GM12878 (cell line): ENCODE measurements around the gene BCAP31. TPM values are rescaled to one million over a fixed set of nuclear protein-coding genes. Genes with fewer than 3 reads are reported as not detected.

Experiments used
- ATAC-seq: fragments of 200-7000 bp; cut with Tn5 transposase; 3 replicates; pipeline ENCODE4 v1.9.1; 2020; ENCODE audit warnings: mild to moderate bottlenecking, moderate library complexity
- BruUV-seq: library from RNA; stranded (reverse); fragments of 400-500 nt; replicated peaks from 2 replicates; lab custom pipeline; 2021; lab: Mats Ljungman, UMichigan
- CTCF ChIA-PET: fragments of 300-600 bp; sonication (Branson Sonifier 250); formaldehyde crosslinking; extraction: SDS; loops from one replicate; lab custom pipeline; 2021; ENCODE audit warnings: inconsistent platforms; lab: Yijun Ruan, JAX
- POLR2A ChIA-PET: fragments of 350-600 bp; formaldehyde crosslinking; extraction: SDS; loops from one replicate; lab custom pipeline; 2021; ENCODE audit warnings: inconsistent platforms; lab: Charles Lee
- RAD21 ChIA-PET: fragments of 300-600 bp; sonication (Branson Sonifier 250); formaldehyde crosslinking; loops from one replicate; lab custom pipeline; 2023; ENCODE audit warnings: antibody characterized with exemption; ENCODE audit not compliant: unreplicated experiment; lab: Charles Lee
- SMC1A ChIA-PET: fragments of 300-600 bp; sonication (Branson Sonifier 250); formaldehyde crosslinking; loops from one replicate; lab custom pipeline; 2023; ENCODE audit not compliant: unreplicated experiment, uncharacterized antibody; lab: Charles Lee
- DNase-seq: peaks from one replicate; pipeline ENCODE4 v3.0.0-alpha.2; 2011; ENCODE audit warnings: low read depth, low spot score
- FAIRE-seq: peaks from 3 replicates; lab custom pipeline; 2011; peaks lifted over from hg19 to GRCh38; lab: Jason Lieb, UNC
- H2AFZ ChIP-seq: 2 replicates; pipeline ENCODE4 v1.6.0; 2011; ENCODE audit warnings: low read depth, low read length, control low read depth; ENCODE audit not compliant: control insufficient read depth
- H3K27ac ChIP-seq: 2 replicates; pipeline ENCODE4 v1.5.1; 2011; ENCODE audit warnings: control low read depth; ENCODE audit not compliant: control insufficient read depth, insufficient read depth
- H3K27me3 ChIP-seq, 2 experiments: replicated peaks in 1 of 2; 2 replicates each; pipeline versions ENCODE4 v1.6.0 to v1.6.1; 2011; ENCODE audit warnings: low read length in 1 of 2; ENCODE audit not compliant: control insufficient read depth in 2 of 2, insufficient read depth in 2 of 2
- H3K36me3 ChIP-seq, 2 experiments: 2 replicates each; pipeline ENCODE4 v1.5.1; 2011; ENCODE audit warnings: low read length in 1 of 2; ENCODE audit not compliant: control insufficient read depth in 2 of 2, insufficient read depth in 2 of 2
- H3K4me1 ChIP-seq: 2 replicates; pipeline ENCODE4 v1.6.1; 2011; ENCODE audit warnings: mild to moderate bottlenecking, low read length, moderate library complexity, mixed read lengths; ENCODE audit not compliant: control insufficient read depth, insufficient read depth
- H3K4me2 ChIP-seq: 2 replicates; pipeline ENCODE4 v1.6.0; 2011; ENCODE audit warnings: control low read depth; ENCODE audit not compliant: control insufficient read depth, insufficient read depth
- H3K4me3 ChIP-seq: fragments of 200-600 bp; sonication (generic); 2 replicates; pipeline ENCODE4 v1.5.1; 2016
- H3K79me2 ChIP-seq: 2 replicates; pipeline ENCODE4 v1.6.0; 2011; ENCODE audit warnings: low read length; ENCODE audit not compliant: control insufficient read depth, insufficient read depth
- H3K9ac ChIP-seq: 2 replicates; pipeline ENCODE4 v1.8.0; 2011; ENCODE audit warnings: low read length, control low read depth, mixed read lengths; ENCODE audit not compliant: control insufficient read depth, insufficient read depth
- H3K9me3 ChIP-seq: replicated peaks from 3 replicates; pipeline ENCODE4 v1.5.1; 2011; ENCODE audit warnings: mild to moderate bottlenecking, low read length; ENCODE audit not compliant: control insufficient read depth, insufficient read depth
- H4K20me1 ChIP-seq: 2 replicates; pipeline ENCODE4 v1.6.0; 2011; ENCODE audit not compliant: control insufficient read depth, insufficient read depth
- CBX3 ChIP-seq: fragments of 200-600 bp; sonication (generic); IDR thresholded peaks from 2 replicates; pipeline ENCODE4 v1.6.1; 2016; ENCODE audit warnings: low read depth, borderline replicate concordance
- CHD4 ChIP-seq: fragments of 200-600 bp; sonication (generic); IDR thresholded peaks from 2 replicates; pipeline ENCODE4 v1.6.1; 2016; ENCODE audit warnings: mild to moderate bottlenecking
- CREM ChIP-seq: IDR thresholded peaks from 2 replicates; pipeline ENCODE4 v1.6.1; 2014; ENCODE audit warnings: antibody characterized with exemption, low read depth
- DPF2 ChIP-seq: fragments of 450-650 bp; IDR thresholded peaks from 2 replicates; pipeline ENCODE4 v1.6.1; 2017; ENCODE audit warnings: mild to moderate bottlenecking
- EP300 ChIP-seq, 2 experiments: fragments of 150-350 bp in 1 of 2; IDR thresholded peaks; 2 replicates each; pipeline ENCODE4 v1.6.1; 2011 to 2012; ENCODE audit warnings: low read depth in 2 of 2, low read length in 2 of 2, borderline replicate concordance in 1 of 2, improper control_type of control experiment in 1 of 2, inconsistent platforms in 1 of 2; ENCODE audit not compliant: control insufficient read depth in 1 of 2
- FOXK2 ChIP-seq: fragments of 450-650 bp; IDR thresholded peaks from 2 replicates; pipeline ENCODE4 v1.6.1; 2017; ENCODE audit warnings: mild to moderate bottlenecking, moderate library complexity
- FOXM1 ChIP-seq: IDR thresholded peaks from 2 replicates; pipeline ENCODE4 v1.6.1; 2012; ENCODE audit warnings: low read depth, mild to moderate bottlenecking, inconsistent platforms, low read length, moderate library complexity
- HDAC2 ChIP-seq: fragments of 200-600 bp; sonication (generic); IDR thresholded peaks from 2 replicates; pipeline ENCODE4 v1.6.1; 2017
- IKZF1 ChIP-seq: fragments of 450-650 bp; conservative IDR thresholded peaks from 2 replicates; pipeline ENCODE4 v1.6.1; 2017; ENCODE audit warnings: antibody characterized with exemption, mild to moderate bottlenecking
- MTA2 ChIP-seq: fragments of 450-650 bp; IDR thresholded peaks from 2 replicates; pipeline ENCODE4 v1.6.1; 2016; ENCODE audit warnings: low read depth, mild to moderate bottlenecking, moderate library complexity
- MTA3 ChIP-seq: IDR thresholded peaks from 2 replicates; pipeline ENCODE4 v1.6.1; 2012; ENCODE audit warnings: low read length, inconsistent platforms, borderline replicate concordance
- MYC ChIP-seq: IDR thresholded peaks from 2 replicates; pipeline ENCODE4 v1.6.1; 2011; ENCODE audit warnings: mild to moderate bottlenecking, low read length, moderate library complexity, inconsistent platforms; ENCODE audit not compliant: insufficient read depth, insufficient replicate concordance, insufficient read length, severe bottlenecking
- NRF1 ChIP-seq: conservative IDR thresholded peaks from 2 replicates; pipeline ENCODE4 v1.6.1; 2011; ENCODE audit warnings: mild to moderate bottlenecking, low read depth, low read length, improper control_type of control experiment
- RAD21 ChIP-seq: IDR thresholded peaks from 2 replicates; pipeline ENCODE4 v1.6.1; 2011; ENCODE audit warnings: mild to moderate bottlenecking, low read depth, low read length, moderate library complexity; ENCODE audit not compliant: insufficient read depth
- SP1 ChIP-seq: IDR thresholded peaks from one replicate; pipeline ENCODE4 v1.6.1; 2011; ENCODE audit warnings: low read depth, low read length
- STAT3 ChIP-seq: IDR thresholded peaks from 2 replicates; pipeline ENCODE4 v1.6.1; 2011; ENCODE audit warnings: low read depth, low read length, improper control_type of control experiment
- YY1 ChIP-seq: IDR thresholded peaks from 2 replicates; pipeline ENCODE4 v1.6.1; 2011; ENCODE audit warnings: low read depth, mild to moderate bottlenecking, low read length
- ZBTB11 ChIP-seq: fragments of 450-650 bp; formaldehyde crosslinking; IDR thresholded peaks from 2 replicates; pipeline ENCODE4 v1.5.0; 2022; ENCODE audit warnings: mild to moderate bottlenecking, missing genetic modification characterization
- ZBTB33 ChIP-seq: fragments of 450-650 bp; IDR thresholded peaks from 2 replicates; pipeline ENCODE4 v1.6.1; 2017; ENCODE audit warnings: mild to moderate bottlenecking
- WGBS: methylation state at CpG from one replicate; pipeline ENCODE4 v1.1.6; 2016; ENCODE audit warnings: low lambda C conversion rate; ENCODE audit not compliant: insufficient replicate concordance, insufficient coverage; ENCODE audit errors: missing lambda C conversion rate; 5-methylcytosine and 5-hydroxymethylcytosine counted together
- in situ Hi-C: fragments of 300-500 bp; cut with MboI; formaldehyde crosslinking; loops from 9 replicates; pipeline ENCODE4 v1.14.3; 2018; ENCODE audit warnings: mixed read lengths
- intact Hi-C: fragments of 100-400 bp; cut with micrococcal nuclease; formaldehyde crosslinking; loops from one replicate; pipeline ENCODE4 v1.14.2; 2022; ENCODE audit not compliant: unreplicated experiment
- polyA plus RNA-seq, 11 experiments: library from polyadenylated mRNA; depleted of rRNA in 4 of 11; unstranded in 6 of 11; stranded (reverse) in 5 of 11; fragments of >200 nt; fragmentation: Nextera tagmentation in 4 of 11; fragmentation: Illumina TruSeq in 1 of 11; extraction: Ambion mirVana in 4 of 11; extraction: Trizol in 1 of 11; gene quantifications; 1 replicate in 1 of 11; 2 replicates in 10 of 11; pipeline versions ENCODE4 v1.2.1 to v1.2.3, GENCODE V29; 2011 to 2016; ENCODE audit warnings: inconsistent platforms in 2 of 11, missing spikeins in 2 of 11, low read depth in 1 of 11
- total RNA-seq, 4 experiments: library from RNA; depleted of rRNA in 3 of 4; stranded (reverse); fragments of >200 nt in 3 of 4; fragmentation: Illumina TruSeq in 1 of 4; extraction: Trizol in 1 of 4; gene quantifications; 2 replicates each; pipeline versions ENCODE4 v1.2.1 to v1.2.3, GENCODE V29; 2013 to 2021

The BCAP31 gene
- total and polyA plus RNA-seq, 10 of the 15 experiments (the other 5 are each of a cell fraction or from before 2014, with no cell fraction given): 63.1 to 246 (median 95.6) TPM

DNA sequence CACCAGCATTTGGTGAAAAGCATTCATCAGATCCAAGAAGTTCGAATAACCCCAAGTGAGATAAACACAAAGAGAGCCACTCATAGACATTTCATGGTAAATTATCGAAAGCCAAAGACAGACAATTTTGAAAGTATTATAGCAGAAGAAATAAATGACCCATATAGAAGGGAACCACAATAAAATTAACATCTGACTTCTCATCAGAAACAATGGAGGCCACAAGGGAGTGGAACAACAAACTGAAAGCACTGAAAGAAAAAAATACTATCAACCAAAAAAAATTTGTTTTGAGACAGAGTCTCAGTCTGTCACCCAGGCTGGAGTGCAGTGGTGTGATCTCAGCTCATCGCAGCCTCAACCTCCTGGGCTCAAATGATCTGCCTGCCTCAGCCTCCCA lies 64.9 kb downstream of the BCAP31 start (continued):
- TF ChIP-seq STAT3 (no peak), IKZF1 (no peak), CHD4 (no peak), ZBTB11 (CRISPR knock-in tag) (no peak)

DNA sequence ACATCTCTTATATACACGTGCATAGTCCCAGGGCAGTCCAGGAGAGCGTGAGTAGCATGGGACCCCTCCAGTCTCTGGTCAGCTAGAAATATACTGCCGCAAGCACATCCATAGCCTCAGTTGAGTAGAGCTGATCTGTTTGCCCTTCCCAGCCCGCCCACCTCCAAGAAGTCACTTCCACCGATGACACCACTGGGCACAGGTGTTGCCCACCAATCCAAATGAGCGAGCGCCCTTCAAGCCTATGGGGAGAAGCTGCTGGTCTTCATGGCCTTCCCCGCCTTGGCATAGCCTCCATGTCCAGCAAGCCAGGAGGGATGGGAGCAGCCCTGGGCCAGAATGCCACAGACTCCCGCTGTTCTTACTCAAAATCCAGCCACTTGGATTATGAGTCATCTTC lies 67.0 kb downstream of the BCAP31 start:
- POLR2A ChIA-PET: no interaction called here
- Histone ChIP-seq H3K4me1 (no peaks in the 10 kb centered on the region), H2AFZ (no peak overlapping the region), H3K4me3 (no peak overlapping the region), H3K9me3 (no peaks in the 10 kb centered on the region; the same call in 2 of the 3 replicates), H3K27ac (no peak overlapping the region), H3K36me3 (no peaks in the 10 kb centered on the region), H3K9ac (no peak overlapping the region), H3K27me3 (no peaks in the 10 kb centered on the region), H3K4me2 (no peak overlapping the region), H3K79me2 (no peaks in the 10 kb centered on the region), H4K20me1 (no peaks in the 10 kb centered on the region)
- in situ Hi-C loops: loop anchor here (5.0 to 10.0 kb wide), 2 partner anchors 105 to 122 kb away; no protein-coding TSS in a partner anchor
- BruUV-seq: no TSS peak
- FAIRE-seq: no peak
- CTCF ChIA-PET: interaction anchor here (1.3 to 1.8 kb wide), 3 partner anchors 8 to 118 kb away, joined by 3 to 7 read pairs (median 5); no protein-coding TSS in a partner anchor
- SMC1A ChIA-PET: no interaction called here
- ATAC-seq: no peak
- intact Hi-C loops: no loop called here
- RAD21 ChIA-PET: interaction anchor here (0.7 to 2.5 kb wide), 2 partner anchors 10 to 55 kb away, joined by 3 to 8 read pairs; no protein-coding TSS in a partner anchor
- WGBS: 43% methylated on average over 9 of the region's 9 CpGs
- DNase-seq: no peak
- TF ChIP-seq SP1 (no peak), RAD21 (no peak), MTA3 (no peak), NRF1 (no peak), HDAC2 (no peak), CREM (no peak), DPF2 (no peak), FOXM1 (no peak), EP300 (IDR thresholded peaks at IDR 0.05; ENCODE audit: borderline replicate concordance in 1 of 2, control insufficient read depth in 1 of 2, low read depth in 2 of 2, low read length in 2 of 2) (no peak), ZBTB33 (no peak), MTA2 (no peak), YY1 (no peak), MYC (no peak), CBX3 (no peak), FOXK2 (no peak)
